Bronchial epithelial cell (primary cell): Measurements from ENCODE around the gene VSTM2L. TPM values are rescaled to one million over a fixed set of nuclear protein-coding genes. Genes with fewer than 3 reads are reported as not detected.

Source experiments
- DNase-seq: peaks from one replicate; pipeline ENCODE4 v3.0.0-alpha.2; 2010; ENCODE audit warnings: low read depth
- FAIRE-seq: peaks from 2 replicates; lab custom pipeline; 2011; peaks lifted over from hg19 to GRCh38; lab: Jason Lieb, UNC
- H3K27me3 ChIP-seq: 2 replicates; pipeline ENCODE4 v1.5.1; 2011; ENCODE audit warnings: low read length; ENCODE audit not compliant: control insufficient read depth, insufficient read depth
- H3K36me3 ChIP-seq: 2 replicates; pipeline ENCODE4 v1.5.1; 2011; ENCODE audit warnings: low read length; ENCODE audit not compliant: control insufficient read depth, insufficient read depth
- H3K4me3 ChIP-seq: 2 replicates; pipeline ENCODE4 v1.5.1; 2011; ENCODE audit warnings: mild to moderate bottlenecking, low read depth, low read length, control low read depth
- total RNA-seq: library from RNA; depleted of rRNA; stranded (reverse); fragments of >200 nt; gene quantifications from 2 replicates; pipeline ENCODE4 v1.2.1, GENCODE V29; 2014
- TF ChIP-seq, protein P1 (sequence below): IDR thresholded peaks from 2 replicates; pipeline ENCODE4 v1.5.1; 2011; ENCODE audit warnings: mild to moderate bottlenecking, moderate library complexity, low read length, control low read depth, inconsistent platforms; ENCODE audit not compliant: insufficient read depth, severe bottlenecking

Gene VSTM2L
- total RNA-seq, 1 donor from 2014 or later, result 5.0 TPM

DNA sequence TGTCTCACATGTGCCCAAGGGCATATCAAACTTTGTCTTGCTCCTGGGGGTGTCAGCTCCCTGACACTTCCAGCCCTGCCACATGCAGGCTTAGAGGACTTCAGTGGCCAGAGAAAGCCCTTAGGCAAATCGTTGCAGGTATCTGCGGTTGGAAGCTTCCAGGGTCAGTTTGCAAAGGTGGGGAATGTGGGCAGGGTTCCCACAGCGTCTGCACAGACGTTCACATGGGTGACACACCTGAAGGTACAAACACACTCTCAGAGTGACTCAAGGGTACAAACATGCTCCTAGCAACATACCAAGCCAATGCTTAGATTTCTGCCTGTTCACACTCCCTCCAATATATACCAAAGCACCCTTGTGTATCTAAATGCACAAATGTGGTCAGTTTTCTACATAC is 30.0 kb downstream of the VSTM2L start:
- FAIRE-seq (peak; percentile 13), DNase-seq (peak; percentile 19)
- Histone ChIP-seq H3K27me3 (no peaks in the 10 kb centered on the region), H3K4me3 (no peak overlapping the region), H3K36me3 (peaks cover 2% of the 10 kb centered on the region)
- TF ChIP-seq, protein P1, sequence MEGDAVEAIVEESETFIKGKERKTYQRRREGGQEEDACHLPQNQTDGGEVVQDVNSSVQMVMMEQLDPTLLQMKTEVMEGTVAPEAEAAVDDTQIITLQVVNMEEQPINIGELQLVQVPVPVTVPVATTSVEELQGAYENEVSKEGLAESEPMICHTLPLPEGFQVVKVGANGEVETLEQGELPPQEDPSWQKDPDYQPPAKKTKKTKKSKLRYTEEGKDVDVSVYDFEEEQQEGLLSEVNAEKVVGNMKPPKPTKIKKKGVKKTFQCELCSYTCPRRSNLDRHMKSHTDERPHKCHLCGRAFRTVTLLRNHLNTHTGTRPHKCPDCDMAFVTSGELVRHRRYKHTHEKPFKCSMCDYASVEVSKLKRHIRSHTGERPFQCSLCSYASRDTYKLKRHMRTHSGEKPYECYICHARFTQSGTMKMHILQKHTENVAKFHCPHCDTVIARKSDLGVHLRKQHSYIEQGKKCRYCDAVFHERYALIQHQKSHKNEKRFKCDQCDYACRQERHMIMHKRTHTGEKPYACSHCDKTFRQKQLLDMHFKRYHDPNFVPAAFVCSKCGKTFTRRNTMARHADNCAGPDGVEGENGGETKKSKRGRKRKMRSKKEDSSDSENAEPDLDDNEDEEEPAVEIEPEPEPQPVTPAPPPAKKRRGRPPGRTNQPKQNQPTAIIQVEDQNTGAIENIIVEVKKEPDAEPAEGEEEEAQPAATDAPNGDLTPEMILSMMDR, result no peak

DNA sequence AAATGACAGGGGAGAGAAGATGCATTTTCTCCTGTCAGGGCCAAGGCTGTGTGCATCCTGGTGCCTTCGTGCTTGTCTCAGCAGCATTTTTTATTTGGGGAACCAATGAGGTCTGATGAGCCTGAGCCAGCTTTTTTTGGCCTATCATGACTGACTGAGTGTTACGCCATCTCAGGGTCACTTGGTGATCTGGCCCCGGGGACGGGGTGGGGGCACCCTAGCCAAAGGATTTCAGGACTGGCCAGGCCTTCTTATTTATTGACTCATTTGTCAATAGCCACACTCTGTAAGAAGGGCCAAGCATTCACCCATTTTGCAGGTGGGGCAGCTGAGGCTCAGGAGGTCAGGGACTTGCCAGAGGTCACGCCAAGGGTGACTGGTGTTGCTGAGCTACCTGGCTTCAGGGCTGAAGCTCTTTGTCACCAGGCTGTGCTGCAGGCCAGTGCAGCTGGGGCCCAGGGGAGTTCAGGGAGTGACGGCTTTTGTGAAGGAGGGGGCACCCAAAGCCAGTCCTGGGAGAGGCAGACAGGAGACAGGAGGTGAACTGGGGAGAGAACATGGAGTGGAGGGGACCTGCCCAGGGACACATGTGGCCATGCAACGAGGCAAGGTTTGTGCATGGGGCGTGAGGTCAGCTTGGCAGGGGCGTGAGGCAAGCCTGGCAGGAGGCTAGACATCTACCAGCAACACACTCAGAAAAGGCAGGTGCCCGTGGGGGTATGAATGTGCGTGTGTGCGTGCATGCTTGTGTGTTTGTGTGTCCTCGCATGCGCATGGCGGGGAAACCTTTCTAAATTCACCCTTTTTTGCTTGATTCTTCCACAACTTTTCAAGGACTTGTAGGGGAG is 31.1 kb downstream of the VSTM2L start:
- FAIRE-seq, result no peak
- H3K27me3 ChIP-seq, result no peaks in the 10 kb centered on the region

DNA sequence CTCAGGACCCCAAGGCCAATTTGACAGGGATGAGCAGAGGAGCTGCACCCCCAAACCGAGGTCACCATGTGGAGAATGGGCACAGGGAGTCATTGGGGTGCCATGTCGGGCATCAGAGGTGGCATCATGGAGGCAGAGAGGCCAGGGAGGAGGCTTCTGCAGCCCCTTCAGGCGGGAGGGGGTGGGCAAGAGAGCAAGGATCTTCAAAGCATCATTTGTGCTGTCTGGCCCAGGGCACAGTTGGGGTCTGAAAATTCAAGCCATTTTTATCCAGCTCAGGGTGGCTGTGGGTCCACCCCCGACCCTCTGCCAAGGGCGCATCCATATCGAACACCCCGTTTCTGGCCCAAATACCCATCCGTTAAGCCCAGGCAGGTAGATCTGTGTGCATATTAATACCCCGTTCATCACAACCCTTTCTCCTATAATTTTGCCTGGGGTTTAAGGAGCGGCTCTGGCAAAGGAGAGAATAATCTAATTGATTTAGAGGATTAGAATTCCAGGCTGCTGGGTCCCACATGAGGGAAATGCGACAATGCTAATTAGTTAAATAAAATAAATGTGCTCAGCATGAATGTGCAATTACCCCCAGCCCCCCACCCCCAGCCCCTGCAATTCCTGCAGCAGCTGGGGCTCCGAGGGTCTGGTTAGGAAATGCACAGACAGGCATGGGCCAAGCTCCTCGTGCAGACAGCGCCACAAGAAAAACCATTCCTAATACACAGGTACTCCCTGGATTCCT is 31.9 kb downstream of the VSTM2L start:
- Histone ChIP-seq H3K4me3 (no peak overlapping the region), H3K36me3 (peaks cover 2% of the 10 kb centered on the region), H3K27me3 (no peaks in the 10 kb centered on the region)
- no peak for DNase-seq
- FAIRE-seq, result no peak
- TF ChIP-seq, protein P1, result no peak

More for the DNA sequence above, 31.1 kb downstream of the VSTM2L start:
- Histone ChIP-seq H3K4me3 (no peak overlapping the region), H3K36me3 (peaks cover 2% of the 10 kb centered on the region)
- DNase-seq, result no peak
- TF ChIP-seq, protein P1, result no peak

- FAIRE-seq (no peak), DNase-seq (no peak)
- H3K36me3 ChIP-seq, result peaks cover 2% of the 10 kb centered on the region
- TF ChIP-seq, protein P1, result no peak
- no peak overlapping the region for H3K4me3 ChIP-seq
- H3K27me3 ChIP-seq, result no peaks in the 10 kb centered on the region
These were observed 32.5 kb downstream of the VSTM2L start for GRCh38 chr20:37935435-37935834.

DNA sequence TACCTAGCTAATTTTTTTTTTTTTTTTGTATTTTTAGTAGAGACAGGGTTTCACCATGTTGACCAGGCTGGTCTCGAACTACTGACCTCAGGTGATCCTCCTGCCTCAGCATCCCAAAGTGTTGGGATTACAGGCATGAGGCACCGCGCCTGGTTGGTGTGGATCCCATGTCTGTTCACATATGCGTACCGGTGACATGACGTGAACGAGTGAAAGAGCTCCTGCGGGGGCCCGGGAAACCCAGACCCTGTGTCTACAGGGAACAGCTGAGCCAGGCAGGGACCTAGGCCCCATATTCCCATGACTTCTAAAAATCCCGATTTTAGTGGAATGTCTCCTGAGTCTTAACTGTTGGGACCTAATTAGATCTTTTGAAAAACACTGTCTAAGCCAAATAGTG is 33.1 kb downstream of the VSTM2L start:
- TF ChIP-seq, protein P1, result no peak
- FAIRE-seq, result no peak
- H3K36me3 ChIP-seq, result peaks cover 2% of the 10 kb centered on the region
- no peaks in the 10 kb centered on the region for H3K27me3 ChIP-seq
- no peak overlapping the region for H3K4me3 ChIP-seq
- no peak for DNase-seq
